CD14-positive monocyte (primary cell): Measurements from ENCODE around the gene ITGAV. TPM values are rescaled to one million over a fixed set of nuclear protein-coding genes. Genes with fewer than 3 reads are reported as not detected.

Experiments used
- DNase-seq, 3 donors: peaks; one replicate each; pipeline ENCODE4 v3.0.0-alpha.2; 2011 to 2022
- H2AFZ ChIP-seq: 2 replicates; pipeline ENCODE4 v1.6.0; 2012; ENCODE audit warnings: mild to moderate bottlenecking, low read depth, low read length, inconsistent platforms; ENCODE audit not compliant: insufficient read depth, poor library complexity, severe bottlenecking
- H3K27ac ChIP-seq, 2 donors: 1 replicate in 1 of 2; 2 replicates in 1 of 2; pipeline ENCODE4 v1.5.1; 2012 to 2013; ENCODE audit warnings: low read length in 2 of 2, control low read depth in 1 of 2, inconsistent platforms in 1 of 2, low read depth in 1 of 2, mild to moderate bottlenecking in 1 of 2
- H3K27me3 ChIP-seq, 2 donors: one replicate each; pipeline versions ENCODE4 v1.6.0 to v1.6.1; 2011 to 2013; ENCODE audit warnings: low read length in 2 of 2; ENCODE audit not compliant: control insufficient read depth in 2 of 2, insufficient read depth in 2 of 2
- H3K36me3 ChIP-seq, 2 donors: replicated peaks in 1 of 2; 1 replicate in 1 of 2; 2 replicates in 1 of 2; pipeline versions ENCODE4 v1.5.1 to v1.6.1; 2012 to 2013; ENCODE audit warnings: low read length in 2 of 2, control low read depth in 1 of 2, inconsistent platforms in 1 of 2, mild to moderate bottlenecking in 1 of 2; ENCODE audit not compliant: insufficient read depth in 2 of 2, control insufficient read depth in 1 of 2
- H3K4me1 ChIP-seq, 2 donors: 1 replicate in 1 of 2; 2 replicates in 1 of 2; pipeline versions ENCODE4 v1.5.1 to v1.6.1; 2012 to 2013; ENCODE audit warnings: low read length in 2 of 2, control low read depth in 1 of 2, inconsistent platforms in 1 of 2, mild to moderate bottlenecking in 1 of 2, moderate library complexity in 1 of 2; ENCODE audit not compliant: insufficient read depth in 2 of 2, control insufficient read depth in 1 of 2
- H3K4me2 ChIP-seq: replicated peaks from 2 replicates; pipeline ENCODE3; 2012; ENCODE audit warnings: low read length, moderate library complexity, mild to moderate bottlenecking; ENCODE audit not compliant: poor library complexity, severe bottlenecking; ENCODE audit errors: extremely low read depth
- H3K4me3 ChIP-seq, 3 experiments: fragments of 200-600 bp in 1 of 3; sonication (generic) in 1 of 3; replicated peaks in 1 of 3; 1 replicate in 2 of 3; 2 replicates in 1 of 3; pipeline ENCODE4 v1.5.1; 2011 to 2013; ENCODE audit warnings: low read length in 3 of 3, mild to moderate bottlenecking in 3 of 3, control low read depth in 2 of 3, low read depth in 2 of 3, inconsistent platforms in 1 of 3, moderate library complexity in 1 of 3
- H3K79me2 ChIP-seq: 2 replicates; pipeline ENCODE4 v1.6.0; 2012; ENCODE audit warnings: mild to moderate bottlenecking, control low read depth, inconsistent platforms, low read length, moderate library complexity; ENCODE audit not compliant: insufficient read depth
- H3K9ac ChIP-seq: 2 replicates; pipeline ENCODE4 v1.6.0; 2017; ENCODE audit warnings: low read length, mild to moderate bottlenecking; ENCODE audit not compliant: insufficient read depth, poor library complexity, severe bottlenecking
- H3K9me3 ChIP-seq, 2 donors: replicated peaks in 1 of 2; 1 replicate in 1 of 2; 2 replicates in 1 of 2; pipeline versions ENCODE4 v1.5.1 to v1.6.1; 2012 to 2013; ENCODE audit warnings: low read length in 2 of 2, control low read depth in 1 of 2; ENCODE audit not compliant: control insufficient read depth in 1 of 2, insufficient read depth in 1 of 2
- H4K20me1 ChIP-seq: 2 replicates; pipeline ENCODE4 v1.6.0; 2012; ENCODE audit warnings: mild to moderate bottlenecking, low read length, control low read depth, moderate library complexity; ENCODE audit not compliant: insufficient read depth
- H3K27ac Mint-ChIP-seq, 7 donors: one replicate each; pipeline ENCODE4 v1.8.0; 2020; ENCODE audit warnings: mild to moderate bottlenecking in 7 of 7, mixed read lengths in 7 of 7, moderate library complexity in 6 of 7, inconsistent platforms in 2 of 7
- H3K27me3 Mint-ChIP-seq, 3 donors: one replicate each; pipeline ENCODE4 v1.8.0; 2021 to 2022; ENCODE audit warnings: low read depth in 3 of 3, mild to moderate bottlenecking in 3 of 3, mixed read lengths in 3 of 3, moderate library complexity in 3 of 3, inconsistent platforms in 1 of 3
- H3K36me3 Mint-ChIP-seq, 2 donors: one replicate each; pipeline ENCODE4 v1.8.0; 2020; ENCODE audit warnings: mixed read lengths in 2 of 2, inconsistent platforms in 1 of 2, mild to moderate bottlenecking in 1 of 2
- H3K4me1 Mint-ChIP-seq: one replicate; pipeline ENCODE4 v1.8.0; 2020; ENCODE audit warnings: mild to moderate bottlenecking, mixed read lengths
- H3K4me3 Mint-ChIP-seq, 2 donors: one replicate each; pipeline ENCODE4 v1.8.0; 2020; ENCODE audit warnings: mild to moderate bottlenecking in 2 of 2, mixed read lengths in 2 of 2, moderate library complexity in 1 of 2
- H3K9me3 Mint-ChIP-seq, 7 donors: one replicate each; pipeline ENCODE4 v1.8.0; 2020 to 2022; ENCODE audit warnings: mixed read lengths in 7 of 7, mild to moderate bottlenecking in 6 of 7, moderate library complexity in 6 of 7, inconsistent platforms in 2 of 7
- CTCF ChIP-seq: fragments of 200-600 bp; IDR thresholded peaks from one replicate; pipeline ENCODE4 v1.8.0; 2022; ENCODE audit warnings: antibody characterized with exemption, mild to moderate bottlenecking
- WGBS: methylation state at CpG from one replicate; pipeline ENCODE4 v1.1.5; 2013; ENCODE audit warnings: missing lambda C conversion rate; ENCODE audit not compliant: insufficient coverage; 5-methylcytosine and 5-hydroxymethylcytosine counted together
- intact Hi-C, 2 donors: fragments of 100-400 bp; cut with micrococcal nuclease; formaldehyde crosslinking; loops; one replicate each; pipeline versions ENCODE4 v1.15.0 to v1.15.1; 2023
- polyA plus RNA-seq, 3 donors: library from polyadenylated mRNA; depleted of rRNA in 1 of 3; unstranded in 2 of 3; stranded (reverse) in 1 of 3; fragments of 300-500 nt in 2 of 3; fragments of >200 nt in 1 of 3; fragmentation: Illumina TruSeq in 2 of 3; gene quantifications; 1 replicate in 2 of 3; 2 replicates in 1 of 3; pipeline ENCODE4 v1.2.3, GENCODE V29; 2012 to 2021

Gene ITGAV
- polyA plus RNA-seq, 3 donors = 4.9 to 8.2 (median 6.0) TPM

DNA sequence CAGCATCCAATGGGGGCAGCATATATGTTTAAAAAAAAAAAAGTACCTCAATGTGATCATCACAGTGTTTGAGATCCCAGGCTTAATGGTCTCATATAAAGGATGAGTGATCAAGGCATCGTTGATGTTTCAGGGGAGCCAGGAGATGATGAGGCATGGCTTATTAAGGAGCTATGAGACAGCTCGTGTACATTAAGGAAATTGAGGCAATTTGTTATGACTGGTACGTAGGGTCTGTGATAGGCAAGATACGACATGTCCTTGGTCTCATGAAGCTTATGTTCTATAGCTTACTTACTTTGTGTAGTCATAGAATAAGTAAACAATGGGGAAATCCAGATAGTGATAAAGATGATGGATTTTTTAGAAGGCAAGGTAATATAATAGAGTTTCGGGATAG lies 54.9 kb downstream of the ITGAV start:
- Histone ChIP-seq H3K4me1 (no peaks in the 10 kb centered on the region), H3K79me2 (no peaks in the 10 kb centered on the region), H3K4me2 (no peak overlapping the region), H3K27me3 (no peaks in the 10 kb centered on the region), H3K36me3 (peaks cover 7 to 52% of the 10 kb centered on the region in 2 donors), H3K9ac (no peak overlapping the region), H2AFZ (no peak overlapping the region), H4K20me1 (no peaks in the 10 kb centered on the region), H3K4me3 (no peak overlapping the region), H3K9me3 (no peaks in the 10 kb centered on the region), H3K27ac (no peak overlapping the region)
- H3K36me3 Mint-ChIP-seq = peaks cover 28 to 47% of the 10 kb centered on the region in 2 donors
- H3K4me1 Mint-ChIP-seq = no peaks in the 10 kb centered on the region
- H3K9me3 Mint-ChIP-seq = peaks cover 0 to 1% (median 0%) of the 10 kb centered on the region in 7 donors
- H3K27ac Mint-ChIP-seq = no peak overlapping the region
- WGBS = 97% methylated on average over 3 of the region's 5 CpGs
- H3K4me3 Mint-ChIP-seq = no peak overlapping the region
- TF ChIP-seq CTCF = no peak
- H3K27me3 Mint-ChIP-seq = no peaks in the 10 kb centered on the region
- intact Hi-C loops = loop anchor here (5.0 to 10.0 kb wide), 2 partner anchors 140 to 142 kb away; no protein-coding TSS in a partner anchor
- no peak for DNase-seq

DNA sequence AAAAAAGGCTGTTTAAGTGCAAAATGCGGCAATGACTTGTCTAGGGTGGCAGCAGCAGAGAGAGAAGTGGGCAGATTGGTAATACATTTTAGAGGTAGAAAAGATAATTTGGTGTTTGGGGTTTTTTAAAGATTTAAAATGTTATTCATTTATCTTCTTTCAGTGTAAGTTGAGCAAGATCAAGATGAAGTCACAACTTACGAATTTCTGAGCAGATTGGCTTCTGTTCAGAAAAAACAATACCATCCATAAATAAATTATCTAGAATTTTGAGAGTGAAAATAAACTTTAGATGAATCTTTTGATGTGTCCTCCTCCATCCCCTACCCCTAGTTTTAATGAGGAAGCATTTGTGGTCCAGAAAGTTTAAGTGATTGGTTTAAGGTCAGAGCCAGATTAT lies 56.1 kb downstream of the ITGAV start:
- Histone ChIP-seq H3K27me3 (no peaks in the 10 kb centered on the region), H3K4me2 (no peak overlapping the region)

More for the DNA sequence above, 56.1 kb downstream of the ITGAV start:
- Histone ChIP-seq H2AFZ (no peak overlapping the region), H3K4me3 (no peak overlapping the region), H3K9ac (no peak overlapping the region), H3K79me2 (no peaks in the 10 kb centered on the region), H3K4me1 (no peaks in the 10 kb centered on the region), H3K27ac (no peak overlapping the region), H3K9me3 (no peaks in the 10 kb centered on the region), H4K20me1 (no peaks in the 10 kb centered on the region), H3K36me3 (peaks cover 7 to 51% of the 10 kb centered on the region in 2 donors)
- H3K4me1 Mint-ChIP-seq = no peaks in the 10 kb centered on the region
- WGBS = no CpG with 5 or more reads among the region's 2 CpGs
- DNase-seq = no peak
- H3K36me3 Mint-ChIP-seq = peaks cover 24 to 44% of the 10 kb centered on the region in 2 donors
- no peak for TF ChIP-seq CTCF
- H3K9me3 Mint-ChIP-seq = peaks cover 0 to 1% (median 0%) of the 10 kb centered on the region in 7 donors
- H3K27me3 Mint-ChIP-seq = no peaks in the 10 kb centered on the region
- H3K4me3 Mint-ChIP-seq = no peak overlapping the region
- intact Hi-C loops = loop anchor here in 1 of 2 donors (10.0 kb wide), 1 partner anchor 141 kb away; no protein-coding TSS in a partner anchor
- H3K27ac Mint-ChIP-seq = peak overlapping the region in 1 of 7 donors; percentile 3
